ENCODE data around the gene UNK.

DNA sequence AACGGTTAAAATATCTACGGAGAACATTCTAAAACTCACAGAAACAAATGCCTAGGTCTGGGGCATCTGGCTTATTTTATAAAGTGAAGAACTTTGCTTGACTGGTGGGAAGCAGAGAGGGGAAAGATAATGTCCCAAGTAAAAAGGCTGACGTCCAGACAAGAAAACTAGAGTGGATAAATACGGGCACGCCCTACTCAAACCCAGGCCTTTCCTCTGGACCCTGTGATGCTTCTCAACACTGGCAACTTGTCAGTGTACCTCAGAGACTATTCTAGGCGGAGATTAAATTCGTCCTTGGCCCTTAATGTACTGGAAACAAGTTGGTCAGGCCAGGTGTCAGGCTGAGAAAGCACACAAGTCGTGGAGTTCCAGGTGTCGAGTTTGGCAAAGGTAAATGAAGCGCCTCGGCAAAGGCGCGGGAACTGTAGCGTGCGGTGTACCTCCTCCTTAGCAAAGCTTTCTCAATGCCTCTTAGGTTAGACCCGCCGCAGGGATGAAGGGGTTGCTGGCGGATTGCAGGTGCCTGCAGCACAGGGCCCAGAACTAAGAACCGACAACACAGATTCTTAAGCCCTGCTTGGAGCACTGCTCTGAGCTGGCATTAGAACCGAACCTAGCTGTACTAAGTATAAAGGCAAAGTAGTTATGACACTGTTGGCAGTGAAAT is 668 bp upstream of the UNK start:
- TF ChIP-seq, protein P1, sequence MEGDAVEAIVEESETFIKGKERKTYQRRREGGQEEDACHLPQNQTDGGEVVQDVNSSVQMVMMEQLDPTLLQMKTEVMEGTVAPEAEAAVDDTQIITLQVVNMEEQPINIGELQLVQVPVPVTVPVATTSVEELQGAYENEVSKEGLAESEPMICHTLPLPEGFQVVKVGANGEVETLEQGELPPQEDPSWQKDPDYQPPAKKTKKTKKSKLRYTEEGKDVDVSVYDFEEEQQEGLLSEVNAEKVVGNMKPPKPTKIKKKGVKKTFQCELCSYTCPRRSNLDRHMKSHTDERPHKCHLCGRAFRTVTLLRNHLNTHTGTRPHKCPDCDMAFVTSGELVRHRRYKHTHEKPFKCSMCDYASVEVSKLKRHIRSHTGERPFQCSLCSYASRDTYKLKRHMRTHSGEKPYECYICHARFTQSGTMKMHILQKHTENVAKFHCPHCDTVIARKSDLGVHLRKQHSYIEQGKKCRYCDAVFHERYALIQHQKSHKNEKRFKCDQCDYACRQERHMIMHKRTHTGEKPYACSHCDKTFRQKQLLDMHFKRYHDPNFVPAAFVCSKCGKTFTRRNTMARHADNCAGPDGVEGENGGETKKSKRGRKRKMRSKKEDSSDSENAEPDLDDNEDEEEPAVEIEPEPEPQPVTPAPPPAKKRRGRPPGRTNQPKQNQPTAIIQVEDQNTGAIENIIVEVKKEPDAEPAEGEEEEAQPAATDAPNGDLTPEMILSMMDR (IDR thresholded peaks at IDR 0.05): no peak
- TF ChIP-seq EZH2 (IDR thresholded peaks at IDR 0.05; ENCODE audit: borderline replicate concordance, insufficient read depth, low read depth, low read length, poor library complexity, severe bottlenecking): no peak

Data from B cell (primary cell).